Hepatocyte (in vitro differentiated cells): Measurements from ENCODE around the gene TMEM165.

ENCODE experiments used
- EZH2phosphoT487 ChIP-seq: fragments of 200-600 bp; sonication (generic); IDR thresholded peaks from one replicate; pipeline ENCODE4 v1.6.1; 2018; ENCODE audit warnings: antibody characterized with exemption, mild to moderate bottlenecking, low read depth, moderate library complexity; ENCODE audit not compliant: unreplicated experiment, severe bottlenecking
- TF ChIP-seq, protein P1 (sequence below): fragments of 200-600 bp; sonication (generic); IDR thresholded peaks from 2 replicates; pipeline ENCODE4 v1.5.1; 2016; ENCODE audit warnings: antibody characterized with exemption, mild to moderate bottlenecking; ENCODE audit not compliant: poor library complexity

DNA sequence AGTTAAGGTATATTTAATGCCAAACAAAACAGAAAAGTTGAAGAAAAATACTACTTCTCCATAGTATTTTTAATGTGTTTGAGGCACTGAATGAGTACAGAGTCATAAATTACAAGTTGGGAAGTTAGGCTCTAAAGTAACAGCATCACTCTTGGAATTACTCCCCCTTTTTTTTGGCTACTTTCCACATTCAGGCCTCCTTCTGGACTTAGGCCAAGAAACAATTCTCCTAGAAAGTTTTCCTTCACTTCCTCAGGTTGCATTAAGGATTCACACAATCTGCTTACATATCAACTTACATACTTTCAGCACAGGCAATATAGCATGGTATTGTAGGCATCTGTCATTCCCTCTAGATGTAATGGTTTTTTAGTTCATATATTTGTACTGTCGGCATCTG lies 52.1 kb downstream of the TMEM165 start:
- TF ChIP-seq, protein P1, sequence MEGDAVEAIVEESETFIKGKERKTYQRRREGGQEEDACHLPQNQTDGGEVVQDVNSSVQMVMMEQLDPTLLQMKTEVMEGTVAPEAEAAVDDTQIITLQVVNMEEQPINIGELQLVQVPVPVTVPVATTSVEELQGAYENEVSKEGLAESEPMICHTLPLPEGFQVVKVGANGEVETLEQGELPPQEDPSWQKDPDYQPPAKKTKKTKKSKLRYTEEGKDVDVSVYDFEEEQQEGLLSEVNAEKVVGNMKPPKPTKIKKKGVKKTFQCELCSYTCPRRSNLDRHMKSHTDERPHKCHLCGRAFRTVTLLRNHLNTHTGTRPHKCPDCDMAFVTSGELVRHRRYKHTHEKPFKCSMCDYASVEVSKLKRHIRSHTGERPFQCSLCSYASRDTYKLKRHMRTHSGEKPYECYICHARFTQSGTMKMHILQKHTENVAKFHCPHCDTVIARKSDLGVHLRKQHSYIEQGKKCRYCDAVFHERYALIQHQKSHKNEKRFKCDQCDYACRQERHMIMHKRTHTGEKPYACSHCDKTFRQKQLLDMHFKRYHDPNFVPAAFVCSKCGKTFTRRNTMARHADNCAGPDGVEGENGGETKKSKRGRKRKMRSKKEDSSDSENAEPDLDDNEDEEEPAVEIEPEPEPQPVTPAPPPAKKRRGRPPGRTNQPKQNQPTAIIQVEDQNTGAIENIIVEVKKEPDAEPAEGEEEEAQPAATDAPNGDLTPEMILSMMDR: no peak
- no peak for TF ChIP-seq EZH2phosphoT487
